ENCODE data around the gene ZNF669.

The ZNF669 gene

GRCh38 chr1:247100676-247101279 is 3.4 kb downstream of the ZNF669 start:
- peaks cover 8% of the 10 kb centered on the region; the same call in 1 of the 2 replicates for H3K4me1 ChIP-seq (ENCODE audit: insufficient read depth, low read length)
- no peak overlapping the region for H3K9ac ChIP-seq (ENCODE audit: low read depth, low read length)
- peaks cover 15% of the 10 kb centered on the region for H3K9me3 ChIP-seq (ENCODE audit: control insufficient read depth, insufficient read depth, low read length)
- H3K36me3 ChIP-seq (ENCODE audit: insufficient read depth, low read length), result peaks cover 30% of the 10 kb centered on the region

- no peaks in the 10 kb centered on the region for H3K4me1 ChIP-seq (ENCODE audit: insufficient read depth, low read length)
- no peak overlapping the region for H3K9ac ChIP-seq (ENCODE audit: low read depth, low read length)
- peaks cover 8% of the 10 kb centered on the region for H3K9me3 ChIP-seq (ENCODE audit: control insufficient read depth, insufficient read depth, low read length)
- H3K36me3 ChIP-seq (ENCODE audit: insufficient read depth, low read length), result peaks cover 27% of the 10 kb centered on the region
These were observed 7.2 kb downstream of the ZNF669 start for GRCh38 chr1:247096958-247097357.

DNA sequence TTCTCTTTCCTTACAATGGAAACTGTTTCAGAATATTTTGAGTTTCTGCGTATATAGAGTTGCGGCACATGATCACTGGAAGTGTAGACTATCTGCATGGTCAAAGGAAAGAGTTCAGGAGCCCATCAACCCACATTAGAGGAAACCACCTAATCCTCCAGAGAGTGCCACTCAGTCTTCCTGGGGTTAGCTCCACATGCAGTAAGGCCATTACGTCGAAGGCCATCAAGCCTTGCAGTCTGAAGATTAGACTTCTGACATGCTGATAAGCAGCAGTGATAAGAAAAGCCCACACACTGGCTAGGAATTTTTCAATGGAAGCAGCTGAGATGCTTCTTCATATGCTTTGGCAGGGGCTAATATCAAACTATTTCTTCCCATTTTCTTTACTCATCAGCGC is 7.6 kb downstream of the ZNF669 start:
- Histone ChIP-seq H3K9ac (ENCODE audit: low read depth, low read length) (no peak overlapping the region), H3K4me1 (ENCODE audit: insufficient read depth, low read length) (no peaks in the 10 kb centered on the region), H3K9me3 (ENCODE audit: control insufficient read depth, insufficient read depth, low read length) (peaks cover 4% of the 10 kb centered on the region; the same call in 1 of the 2 replicates), H3K36me3 (ENCODE audit: insufficient read depth, low read length) (peaks cover 23% of the 10 kb centered on the region)

- H3K36me3 ChIP-seq (ENCODE audit: insufficient read depth, low read length), result peaks cover 19% of the 10 kb centered on the region
- peaks cover 2% of the 10 kb centered on the region; the same call in 1 of the 2 replicates for H3K9me3 ChIP-seq (ENCODE audit: control insufficient read depth, insufficient read depth, low read length)
- H3K9ac ChIP-seq (ENCODE audit: low read depth, low read length), result no peak overlapping the region
- H3K4me1 ChIP-seq (ENCODE audit: insufficient read depth, low read length), result no peaks in the 10 kb centered on the region
These were observed 8.0 kb downstream of the ZNF669 start for GRCh38 chr1:247096112-247096511.

- no peak overlapping the region for H3K9ac ChIP-seq (ENCODE audit: low read depth, low read length)
These were observed 13.7 kb downstream of the ZNF669 start for GRCh38 chr1:247090455-247090854.

DNA sequence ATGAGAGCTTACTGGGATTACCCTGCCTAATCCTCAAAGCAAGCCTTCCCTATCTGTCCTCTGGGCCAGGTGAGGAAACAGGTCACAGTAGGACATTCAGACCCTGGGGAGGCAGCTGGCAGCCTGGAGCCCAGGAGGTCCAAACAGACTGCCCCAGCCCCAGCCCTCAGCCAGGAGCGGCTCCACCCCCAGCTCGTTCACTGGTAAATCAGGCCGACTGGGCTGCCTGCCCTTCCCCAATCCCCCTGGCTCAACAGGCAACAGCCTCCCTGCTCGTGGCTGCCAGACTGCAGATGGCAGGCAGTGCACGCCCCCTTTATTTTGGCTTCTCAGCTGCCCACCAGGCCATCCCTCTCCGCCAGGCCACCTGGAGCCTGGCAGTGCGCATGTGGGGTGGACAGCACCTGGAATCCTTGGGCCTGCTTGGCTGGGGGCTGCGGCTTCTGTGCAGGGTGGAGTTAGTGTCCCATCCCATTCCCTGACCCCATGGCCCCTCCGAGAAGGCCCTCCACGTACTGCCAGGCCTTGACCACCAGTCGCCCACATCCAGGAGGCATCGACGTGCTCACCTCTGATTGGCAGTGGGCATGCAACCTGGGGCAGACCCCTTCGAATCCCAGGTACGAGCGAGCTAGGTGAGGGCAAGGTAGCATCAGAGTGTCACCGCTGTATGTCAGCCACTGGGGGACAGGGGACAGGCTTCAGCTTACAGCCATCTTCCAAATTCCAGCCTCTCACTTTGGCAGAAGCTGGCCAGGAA is 14.4 kb downstream of the ZNF669 start:
- Histone ChIP-seq H3K4me1 (ENCODE audit: insufficient read depth, low read length) (no peaks in the 10 kb centered on the region), H3K36me3 (ENCODE audit: insufficient read depth, low read length) (no peaks in the 10 kb centered on the region), H3K9me3 (ENCODE audit: control insufficient read depth, insufficient read depth, low read length) (no peaks in the 10 kb centered on the region), H3K9ac (ENCODE audit: low read depth, low read length) (no peak overlapping the region)

More at GRCh38 chr1:247090455-247090854, 13.7 kb downstream of the ZNF669 start:
- no peaks in the 10 kb centered on the region for H3K4me1 ChIP-seq (ENCODE audit: insufficient read depth, low read length)
- H3K9me3 ChIP-seq (ENCODE audit: control insufficient read depth, insufficient read depth, low read length), result no peaks in the 10 kb centered on the region
- no peaks in the 10 kb centered on the region for H3K36me3 ChIP-seq (ENCODE audit: insufficient read depth, low read length)

GRCh38 chr1:247088967-247089366 is 15.2 kb downstream of the ZNF669 start:
- Histone ChIP-seq H3K4me1 (ENCODE audit: insufficient read depth, low read length) (no peaks in the 10 kb centered on the region), H3K36me3 (ENCODE audit: insufficient read depth, low read length) (no peaks in the 10 kb centered on the region), H3K9me3 (ENCODE audit: control insufficient read depth, insufficient read depth, low read length) (no peaks in the 10 kb centered on the region), H3K9ac (ENCODE audit: low read depth, low read length) (no peak overlapping the region)

GRCh38 chr1:247087256-247087655 is 16.9 kb downstream of the ZNF669 start:
- Histone ChIP-seq H3K9ac (ENCODE audit: low read depth, low read length) (no peak overlapping the region), H3K9me3 (ENCODE audit: control insufficient read depth, insufficient read depth, low read length) (no peaks in the 10 kb centered on the region; the same call in 1 of the 2 replicates), H3K36me3 (ENCODE audit: insufficient read depth, low read length) (no peaks in the 10 kb centered on the region), H3K4me1 (ENCODE audit: insufficient read depth, low read length) (no peaks in the 10 kb centered on the region)

- Histone ChIP-seq H3K9ac (ENCODE audit: low read depth, low read length) (no peak overlapping the region), H3K36me3 (ENCODE audit: insufficient read depth, low read length) (no peaks in the 10 kb centered on the region), H3K9me3 (ENCODE audit: control insufficient read depth, insufficient read depth, low read length) (no peaks in the 10 kb centered on the region; the same call in 1 of the 2 replicates), H3K4me1 (ENCODE audit: insufficient read depth, low read length) (no peaks in the 10 kb centered on the region)
These were observed 18.8 kb downstream of the ZNF669 start for GRCh38 chr1:247085310-247085709.

- no peaks in the 10 kb centered on the region for H3K36me3 ChIP-seq (ENCODE audit: insufficient read depth, low read length)
- H3K9me3 ChIP-seq (ENCODE audit: control insufficient read depth, insufficient read depth, low read length), result no peaks in the 10 kb centered on the region; the same call in 1 of the 2 replicates
These were observed 19.4 kb downstream of the ZNF669 start for GRCh38 chr1:247084771-247085170.

GRCh38 chr1:247079141-247079874 is 24.8 kb downstream of the ZNF669 start:
- Histone ChIP-seq H3K36me3 (ENCODE audit: insufficient read depth, low read length) (no peaks in the 10 kb centered on the region), H3K9ac (ENCODE audit: low read depth, low read length) (peak overlapping the region; percentile 96; the same call in 1 of the 2 replicates), H3K9me3 (ENCODE audit: control insufficient read depth, insufficient read depth, low read length) (peaks cover 6% of the 10 kb centered on the region), H3K4me1 (ENCODE audit: insufficient read depth, low read length) (peaks cover 4% of the 10 kb centered on the region; the same call in 1 of the 2 replicates)

More at GRCh38 chr1:247084771-247085170, 19.4 kb downstream of the ZNF669 start:
- Histone ChIP-seq H3K9ac (ENCODE audit: low read depth, low read length) (no peak overlapping the region), H3K4me1 (ENCODE audit: insufficient read depth, low read length) (no peaks in the 10 kb centered on the region)

DNA sequence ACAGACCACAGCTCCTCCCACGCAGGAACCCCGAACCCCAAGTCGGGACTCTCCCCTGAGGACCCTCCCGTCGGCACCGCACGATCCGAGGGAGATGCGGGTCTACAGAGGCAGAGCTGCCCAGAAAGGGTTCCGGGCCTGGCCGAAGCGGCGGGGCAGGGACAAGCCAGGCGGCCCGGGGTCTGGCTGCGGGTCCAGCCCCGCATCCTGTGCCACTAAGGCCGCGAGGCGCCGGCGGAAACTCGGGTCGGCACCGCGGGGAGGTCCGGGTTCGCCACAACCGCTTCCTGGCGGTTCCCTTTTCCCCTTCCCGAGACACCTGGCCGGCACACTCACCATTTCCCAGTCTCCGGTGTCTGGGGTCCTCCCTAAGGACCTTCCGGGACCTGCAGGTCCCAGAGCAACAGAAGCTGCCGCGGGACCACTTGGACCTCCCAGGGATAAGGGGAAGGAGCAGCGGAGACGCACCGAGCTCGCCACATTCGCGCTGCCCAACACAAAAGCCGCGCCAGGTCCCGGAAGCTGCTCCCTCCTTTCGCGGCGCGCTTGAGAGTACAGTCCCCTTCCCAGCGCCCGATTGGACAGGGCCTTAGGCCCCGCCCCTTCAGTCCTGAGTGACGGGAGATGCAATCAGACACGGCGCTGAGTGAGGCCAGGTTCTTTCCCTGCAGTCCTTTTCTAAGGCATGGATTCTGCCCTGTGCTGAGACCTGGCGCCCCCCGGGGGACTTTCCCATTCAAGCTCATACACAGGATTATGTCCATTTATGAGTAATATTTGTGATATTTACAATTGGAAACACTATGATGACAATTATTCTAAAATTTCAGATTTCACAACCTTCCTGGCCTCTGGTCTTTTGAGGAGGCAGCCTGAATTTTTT is 25.7 kb downstream of the ZNF669 start, which contains the start of gene ZNF670:
Gene ZNF670 (minus strand): TSS at position 554 of the 883 bp plus-strand sequence. CDS start 215 bp downstream, at position 339.
- Histone ChIP-seq H3K4me1 (ENCODE audit: insufficient read depth, low read length) (peaks cover 4% of the 10 kb centered on the region; the same call in 1 of the 2 replicates), H3K9me3 (ENCODE audit: control insufficient read depth, insufficient read depth, low read length) (peaks cover 13% of the 10 kb centered on the region), H3K9ac (ENCODE audit: low read depth, low read length) (peak within 1 kb of the TSS; percentile 96), H3K36me3 (ENCODE audit: insufficient read depth, low read length) (peaks cover 2% of the 10 kb centered on the region; the same call in 1 of the 2 replicates)

DNA sequence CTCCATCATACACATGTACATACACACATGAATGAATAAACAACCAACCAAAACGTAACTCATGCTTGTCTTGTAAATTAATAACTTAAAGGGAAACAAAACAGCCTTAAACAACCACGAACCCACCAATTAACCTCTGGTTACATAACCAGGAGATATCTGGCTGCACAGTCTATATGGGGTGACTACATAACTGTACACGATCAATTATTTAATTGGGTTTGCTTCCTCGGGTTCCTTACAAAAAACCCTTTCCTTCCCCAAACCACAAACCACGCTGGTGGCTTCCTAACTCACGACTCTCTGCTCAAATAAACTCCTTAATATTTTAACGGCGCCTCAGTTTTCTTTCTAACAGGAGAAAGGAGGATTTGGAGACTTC is 26.3 kb downstream of the ZNF669 start:
- H3K9me3 ChIP-seq (ENCODE audit: control insufficient read depth, insufficient read depth, low read length), result peaks cover 16% of the 10 kb centered on the region

More for the DNA sequence above, 26.3 kb downstream of the ZNF669 start:
- Histone ChIP-seq H3K4me1 (ENCODE audit: insufficient read depth, low read length) (peaks cover 4% of the 10 kb centered on the region; the same call in 1 of the 2 replicates), H3K36me3 (ENCODE audit: insufficient read depth, low read length) (peaks cover 2% of the 10 kb centered on the region; the same call in 1 of the 2 replicates), H3K9ac (ENCODE audit: low read depth, low read length) (peak overlapping the region; percentile 96)
